AG09309 (cell line): ENCODE results near the gene BCAR3.

Experiments
- DNase-seq: peaks from one replicate; pipeline ENCODE4 v3.0.0-alpha.2; 2010; ENCODE audit warnings: low read depth
- H3K4me3 ChIP-seq: 2 replicates; pipeline ENCODE4 v1.5.1; 2011; ENCODE audit warnings: mild to moderate bottlenecking, low read depth, low read length, moderate library complexity; ENCODE audit not compliant: control insufficient read depth
- CTCF ChIP-seq: IDR thresholded peaks from 2 replicates; pipeline ENCODE4 v1.5.1; 2011; ENCODE audit warnings: mild to moderate bottlenecking, low read depth, low read length, inconsistent platforms; ENCODE audit not compliant: insufficient read depth, control insufficient read depth; ENCODE audit errors: missing control alignments

The BCAR3 gene

GRCh38 chr1:93638307-93638847 lies 43.3 kb downstream of the BCAR3 start:
- TF ChIP-seq CTCF = no peak
- no peak overlapping the region for H3K4me3 ChIP-seq
- no peak for DNase-seq

- no peak for TF ChIP-seq CTCF
- DNase-seq = no peak
Observed at GRCh38 chr1:93636712-93637111, 44.9 kb downstream of the BCAR3 start.

GRCh38 chr1:93635614-93636543 lies 45.8 kb downstream of the BCAR3 start:
- H3K4me3 ChIP-seq = no peak overlapping the region
- no peak for DNase-seq
- no peak for TF ChIP-seq CTCF

More at GRCh38 chr1:93636712-93637111, 44.9 kb downstream of the BCAR3 start:
- H3K4me3 ChIP-seq = no peak overlapping the region

GRCh38 chr1:93633313-93633712 lies 48.3 kb downstream of the BCAR3 start:
- no peak for DNase-seq
- no peak for TF ChIP-seq CTCF
- H3K4me3 ChIP-seq = no peak overlapping the region

GRCh38 chr1:93631626-93632365 lies 49.8 kb downstream of the BCAR3 start:
- H3K4me3 ChIP-seq = no peak overlapping the region
- no peak for DNase-seq
- TF ChIP-seq CTCF = peak; percentile 30

GRCh38 chr1:93630168-93630567 lies 51.5 kb downstream of the BCAR3 start:
- no peak overlapping the region for H3K4me3 ChIP-seq
- no peak for TF ChIP-seq CTCF
- DNase-seq = no peak
